KG1 (cell line): Measurements from ENCODE around the gene MORN1.

Experiments
- DNase-seq: peaks from one replicate; lab custom pipeline; 2025; lab: John Stamatoyannopoulos, UW

MORN1 gene

DNA sequence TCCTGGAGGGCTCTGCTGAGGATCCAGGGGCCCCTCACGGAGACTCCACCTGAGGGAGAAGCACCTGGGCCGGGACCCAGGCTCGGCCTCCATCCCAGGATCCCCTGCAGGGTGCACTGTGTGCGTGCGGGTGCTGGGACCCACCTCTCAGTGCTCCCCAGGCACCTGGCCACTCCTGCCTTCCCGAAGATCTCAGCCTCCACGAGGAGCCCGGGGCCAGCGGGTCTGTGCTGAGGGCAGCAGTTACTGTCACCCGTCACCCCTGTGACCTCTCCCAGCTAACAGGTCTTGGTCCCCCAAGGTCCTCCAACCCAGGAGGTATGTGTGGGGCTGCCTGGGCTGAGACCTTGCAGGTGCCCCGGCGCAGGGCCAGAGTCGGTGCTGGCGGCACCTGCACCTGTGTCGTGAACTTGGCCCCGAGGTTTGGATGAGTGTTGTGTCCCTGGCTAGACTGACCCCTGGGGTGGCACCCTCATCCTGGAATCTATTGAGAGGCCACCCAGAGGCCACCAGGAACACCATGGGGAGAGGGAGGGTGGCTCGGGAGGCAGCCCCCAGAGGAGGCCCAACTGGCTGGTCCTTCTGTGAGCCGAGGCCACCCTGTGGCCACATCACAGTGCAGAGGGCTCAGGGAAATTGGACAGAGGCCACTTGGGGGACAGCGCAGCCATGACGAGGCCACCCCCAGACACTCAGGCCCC is 17.7 kb downstream of the MORN1 start:
- no peak for DNase-seq

DNA sequence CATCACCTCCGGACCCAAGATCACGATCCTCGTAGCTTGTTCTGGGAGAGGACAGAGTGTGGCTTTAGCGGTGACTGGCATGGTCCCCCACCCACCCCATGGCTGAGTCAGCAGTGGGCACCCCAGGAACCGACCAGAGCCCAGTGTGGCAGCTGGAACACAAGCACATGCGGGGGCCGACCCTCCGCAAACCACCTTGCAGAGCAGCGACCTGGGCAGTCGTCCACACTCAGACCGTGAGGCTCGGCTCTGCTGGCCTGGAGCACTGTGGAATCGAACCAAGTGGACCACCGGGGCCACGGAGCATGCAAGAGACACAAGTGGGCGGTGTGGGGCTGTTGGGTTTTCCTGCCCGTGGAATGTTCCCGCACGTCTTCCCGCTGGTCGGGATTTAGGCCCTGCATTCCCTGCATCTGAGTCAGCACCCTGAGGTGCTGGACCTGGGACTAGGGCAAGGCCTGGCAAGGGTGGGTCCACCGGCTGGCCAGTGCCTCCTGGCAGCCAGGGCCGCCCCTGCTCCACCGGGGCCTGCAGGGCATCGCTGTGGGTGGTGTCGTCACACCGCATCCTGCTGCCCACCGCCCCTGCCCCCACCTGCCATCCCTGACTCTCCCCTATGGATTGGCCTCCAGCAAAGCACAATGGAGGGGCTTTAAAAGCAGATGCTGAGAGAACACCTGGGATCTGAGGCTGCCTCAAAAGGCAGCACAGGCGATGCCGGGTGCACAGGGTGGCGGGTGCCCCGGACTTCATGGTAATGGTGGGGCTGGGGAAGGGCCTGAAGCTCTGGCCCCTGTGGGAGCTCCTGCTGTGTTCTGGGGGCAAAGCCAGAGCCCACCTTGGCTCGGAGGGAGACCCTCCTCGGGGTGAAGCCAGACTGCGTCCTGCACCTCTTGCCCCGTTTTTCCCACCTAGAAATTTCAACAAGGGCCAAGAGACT is 18.5 kb downstream of the MORN1 start:
- DNase-seq = no peak

DNA sequence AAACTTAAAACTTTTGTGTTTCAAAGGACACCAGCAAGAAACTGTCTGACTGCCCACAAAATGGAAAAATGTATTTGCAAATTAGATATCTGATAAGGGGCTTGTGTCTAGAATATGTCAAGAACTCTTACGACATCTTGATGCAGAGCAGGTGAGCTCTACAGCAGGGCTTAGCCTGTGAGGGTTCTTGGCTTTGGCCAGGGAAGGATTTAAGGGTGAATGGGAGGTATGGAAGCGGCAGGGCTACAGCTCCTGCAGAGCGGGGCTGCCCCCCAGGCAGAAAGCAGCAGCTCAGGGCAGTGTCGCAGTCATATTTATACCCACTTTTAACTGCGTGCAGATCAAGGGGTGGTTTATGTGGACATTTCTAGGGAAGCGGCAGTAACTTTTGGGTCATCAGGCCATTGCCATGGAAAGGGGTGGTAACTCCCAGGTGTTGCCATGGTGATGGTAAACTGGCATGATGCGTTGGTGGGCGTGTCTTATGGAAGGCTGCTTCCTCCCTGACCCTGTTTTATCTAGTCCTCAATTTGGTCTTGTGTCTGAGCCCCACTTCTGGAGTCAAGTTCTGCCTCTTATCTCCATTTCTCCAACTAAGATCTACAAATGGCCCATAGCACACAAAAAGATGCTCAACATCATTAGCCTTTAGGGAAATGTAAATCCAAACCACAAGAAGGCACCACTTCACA is 23.2 kb downstream of the MORN1 start:
- DNase-seq = no peak

DNA sequence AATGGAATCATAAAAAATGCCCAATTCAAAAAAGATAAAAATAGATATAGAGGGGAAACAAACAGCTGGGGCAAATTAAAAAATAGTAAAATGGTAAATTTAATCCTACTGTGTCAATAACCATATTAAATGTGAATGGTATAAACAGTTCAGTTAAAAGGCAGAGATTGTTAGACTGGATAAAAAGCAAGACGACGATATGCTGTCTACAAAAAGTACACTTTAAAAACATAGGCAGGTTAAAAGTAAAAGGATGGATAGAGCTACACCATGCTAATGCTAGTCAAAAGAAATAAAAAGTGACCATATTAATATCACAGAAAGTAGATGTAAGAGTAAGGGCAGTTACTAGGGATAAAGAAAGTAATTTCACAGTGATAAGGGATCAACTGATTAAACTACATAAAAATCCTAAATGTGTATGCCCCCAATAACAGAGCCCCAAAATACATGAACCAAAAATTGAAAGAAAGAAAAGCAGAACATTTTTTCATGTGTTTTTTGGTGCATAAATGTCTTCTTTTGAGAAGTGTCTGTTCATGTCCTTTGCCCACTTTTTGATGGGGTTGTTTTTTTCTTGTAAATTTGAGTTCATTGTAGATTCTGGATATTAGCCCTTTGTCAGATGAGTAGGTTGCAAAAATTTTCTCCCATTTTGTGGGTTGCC is 27.4 kb downstream of the MORN1 start:
- no peak for DNase-seq

DNA sequence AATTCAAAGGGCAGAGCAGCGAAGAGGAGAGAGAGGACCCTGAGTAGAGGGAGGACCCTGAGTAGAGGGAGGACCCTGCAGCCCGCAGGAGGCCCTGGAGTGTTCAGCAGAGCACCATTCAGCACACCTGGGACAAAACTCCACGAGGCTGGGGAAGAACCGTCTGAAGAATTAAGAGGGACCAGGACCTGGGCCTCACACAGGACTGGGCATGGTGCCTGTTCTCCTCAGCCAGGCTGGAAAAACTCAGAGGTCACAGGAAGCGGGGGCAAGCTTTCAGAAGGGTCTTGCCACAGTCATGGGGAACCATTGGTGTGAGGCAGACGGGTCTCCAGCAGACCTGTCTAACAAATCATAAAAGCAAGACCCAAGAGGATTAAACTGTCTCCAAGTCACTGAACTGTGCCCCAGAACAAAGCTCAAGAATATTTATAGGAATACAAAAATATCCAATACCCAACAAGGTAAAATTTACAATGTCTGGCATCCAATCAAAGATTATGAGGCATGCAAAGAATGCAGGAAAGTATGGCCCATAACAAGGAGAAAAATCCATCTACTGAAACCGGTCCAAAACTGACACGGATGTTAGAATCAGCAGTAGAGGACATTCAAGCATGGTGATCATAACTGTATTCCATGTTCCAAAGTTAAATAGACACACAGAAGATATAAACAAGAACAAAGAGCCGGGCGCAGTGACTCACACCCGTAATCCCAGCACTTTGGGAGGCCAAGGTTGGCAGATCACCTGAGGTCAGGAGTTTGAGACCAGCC is 30.6 kb downstream of the MORN1 start:
- no peak for DNase-seq

DNA sequence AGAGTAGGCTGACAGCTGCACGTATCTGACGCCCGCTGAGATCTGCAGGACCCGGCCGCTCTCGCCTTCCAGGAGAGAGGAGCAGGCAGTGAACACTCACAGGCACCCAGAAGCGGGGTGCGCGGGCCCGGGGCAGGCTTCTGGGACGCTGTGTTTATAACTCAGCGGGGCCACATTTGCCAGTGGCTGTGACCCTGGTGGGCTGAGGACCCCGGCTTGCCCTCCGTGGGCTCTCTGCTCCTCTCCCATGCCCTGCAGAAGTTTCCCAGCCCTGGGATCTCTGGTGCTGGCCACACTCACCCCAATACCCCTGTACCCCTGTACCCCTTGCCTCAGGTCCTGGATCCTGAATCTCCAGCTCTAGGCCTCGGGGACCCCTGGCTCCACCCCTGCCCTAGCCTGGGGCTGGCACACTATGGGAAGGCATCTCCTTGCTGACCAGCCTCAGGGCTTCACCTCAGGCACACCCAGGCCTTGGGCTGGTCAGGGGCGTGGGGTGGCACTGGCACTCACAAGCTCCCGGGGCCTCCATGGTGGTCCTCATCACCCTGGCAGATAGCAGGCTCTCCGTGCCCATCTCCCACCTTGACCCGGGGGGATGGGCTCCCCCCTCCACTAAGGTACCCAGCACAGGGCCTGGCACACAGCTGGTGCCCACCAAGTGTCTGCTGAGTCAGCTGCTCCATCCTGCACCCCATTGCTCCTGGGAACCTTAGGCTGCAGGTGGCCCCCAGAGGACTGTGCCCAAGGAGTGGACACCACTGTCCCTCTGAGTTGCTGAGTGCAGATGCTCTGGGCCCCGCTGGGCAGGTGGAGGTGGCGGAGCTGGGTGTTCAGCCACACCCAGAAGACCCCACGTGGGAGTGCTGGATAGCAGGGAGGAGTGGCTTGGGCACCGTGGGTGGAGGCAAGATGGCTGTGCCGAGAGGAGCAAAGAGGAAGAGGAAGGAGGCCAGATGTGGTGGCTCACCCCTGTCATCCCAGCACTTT is 32.4 kb downstream of the MORN1 start:
- DNase-seq = no peak

DNA sequence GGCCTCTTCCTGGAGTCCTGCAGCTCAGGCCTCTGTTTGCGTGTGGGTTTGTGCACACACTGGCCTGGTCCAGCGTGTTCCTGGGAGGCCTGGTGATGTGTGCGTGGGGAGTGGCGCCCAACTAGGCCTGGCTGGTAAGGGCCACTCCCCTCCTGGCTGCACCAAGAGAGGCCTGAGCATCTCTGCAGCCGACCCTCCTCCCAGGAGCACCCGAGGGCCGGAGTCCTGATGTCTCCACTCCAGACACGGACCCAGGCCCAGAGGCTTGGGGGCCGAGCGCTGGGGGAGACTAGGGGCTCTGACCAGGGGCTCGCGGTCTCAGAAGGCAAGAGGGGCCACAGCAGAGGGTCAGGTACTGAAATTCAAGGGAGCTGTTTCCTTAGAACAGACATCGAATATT is 33.3 kb downstream of the MORN1 start:
- no peak for DNase-seq

DNA sequence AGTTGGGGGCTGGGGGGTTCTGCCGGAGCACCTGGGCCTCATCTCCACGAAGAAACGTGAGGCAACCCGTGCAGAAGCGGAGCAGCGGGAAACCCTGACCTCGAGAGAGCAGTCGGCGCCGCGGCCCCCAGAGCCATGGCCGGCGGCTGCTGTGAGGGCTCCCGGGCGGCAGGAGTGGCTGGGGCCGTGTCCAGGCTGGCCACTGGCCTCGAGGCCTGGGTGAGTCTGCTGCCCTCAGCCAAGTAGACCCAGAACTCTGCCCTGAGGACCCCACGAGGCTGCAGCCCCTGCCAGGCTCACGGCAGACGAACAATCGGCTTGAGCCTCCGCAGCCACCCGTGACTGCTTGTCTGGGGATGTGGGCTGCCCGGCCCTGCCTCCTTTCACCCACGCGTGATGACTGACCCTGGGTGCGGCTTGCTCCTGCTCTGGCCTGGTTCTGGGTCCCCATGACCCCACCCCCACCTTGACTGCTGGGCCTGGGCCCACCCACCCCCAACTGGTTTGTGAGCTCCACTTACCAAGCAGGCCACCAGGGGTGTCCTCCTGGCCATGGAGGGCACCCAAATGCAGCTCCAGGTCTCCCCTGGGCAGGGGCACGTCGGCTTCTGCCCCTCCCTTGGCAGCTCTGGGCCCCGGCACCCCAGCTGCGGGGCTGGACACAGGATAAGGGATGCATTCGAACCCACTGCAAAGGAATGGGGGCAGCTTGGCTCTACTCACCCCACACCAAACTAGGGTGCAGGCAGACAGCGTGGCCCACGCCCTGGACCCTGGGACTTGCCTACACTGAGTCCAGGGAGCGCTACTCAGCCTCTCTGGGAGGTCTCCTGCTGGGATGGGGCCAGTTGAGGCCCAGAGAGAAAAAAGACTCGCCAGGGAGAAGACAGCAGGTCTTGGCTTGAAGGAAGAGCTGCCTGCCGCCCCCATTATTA is 34.2 kb downstream of the MORN1 start:
- no peak for DNase-seq

DNA sequence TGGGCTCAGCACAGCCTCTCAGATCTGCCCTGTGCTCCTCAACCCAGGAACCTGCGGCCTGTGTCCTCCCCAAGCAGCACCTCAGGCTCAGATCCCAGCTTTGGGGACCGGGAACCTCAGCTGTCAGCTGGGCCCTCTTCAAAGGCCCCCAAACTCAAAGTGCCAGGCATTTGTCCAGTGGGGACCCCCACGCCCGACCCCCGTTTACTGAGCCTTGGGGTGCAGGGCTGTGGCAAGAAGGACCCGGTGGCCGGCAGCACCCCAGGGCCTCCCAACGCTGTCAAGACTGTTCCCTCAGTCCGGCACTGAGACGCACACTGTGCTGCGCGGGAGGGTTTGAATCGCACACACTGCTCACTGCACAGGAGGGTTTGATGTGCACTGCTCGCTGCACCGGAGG is 35.0 kb downstream of the MORN1 start:
- DNase-seq = no peak

DNA sequence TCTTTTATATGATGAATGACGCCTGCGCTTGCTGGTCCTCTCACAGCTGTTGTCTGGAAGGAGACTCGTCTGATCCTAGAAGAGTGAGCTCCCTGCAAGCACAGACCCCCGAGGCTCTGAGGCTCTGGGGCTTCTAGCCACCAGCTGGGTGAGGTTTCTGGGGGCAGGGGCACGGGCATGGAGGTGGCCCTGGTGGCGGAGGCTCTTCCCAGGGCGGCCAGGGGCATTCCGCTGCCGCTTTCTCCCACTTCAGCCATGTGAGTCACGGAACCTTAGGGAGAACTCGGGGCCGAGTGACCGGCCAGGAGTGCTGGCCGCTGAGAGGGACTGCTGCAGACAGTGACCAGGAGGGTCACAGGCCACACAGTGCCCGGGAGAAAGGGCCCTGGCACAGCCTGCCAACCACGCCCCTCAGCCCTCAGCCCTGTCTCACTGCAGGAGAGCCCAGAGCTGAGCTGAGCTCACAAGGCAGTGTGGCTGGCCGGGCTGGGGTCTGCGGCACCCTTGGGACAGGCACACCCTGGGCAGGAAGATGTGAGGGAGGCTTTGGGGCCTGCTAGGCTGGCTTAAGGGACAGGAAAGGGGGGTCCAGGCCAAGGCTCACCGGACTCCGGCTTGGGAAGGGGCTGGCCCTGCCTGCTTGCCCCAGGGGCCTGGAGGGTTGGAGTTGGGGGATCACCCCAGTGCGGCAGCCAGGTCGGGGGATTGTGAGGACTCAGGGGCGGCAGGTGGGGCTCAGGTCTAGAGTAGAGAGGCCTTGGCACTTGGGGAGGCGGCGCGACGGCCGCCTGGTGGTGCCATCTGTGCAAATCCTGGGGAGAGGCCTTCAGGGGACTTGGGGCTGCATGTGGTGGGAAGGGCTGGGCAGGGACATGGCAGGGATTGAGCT is 35.7 kb downstream of the MORN1 start:
- DNase-seq = no peak

DNA sequence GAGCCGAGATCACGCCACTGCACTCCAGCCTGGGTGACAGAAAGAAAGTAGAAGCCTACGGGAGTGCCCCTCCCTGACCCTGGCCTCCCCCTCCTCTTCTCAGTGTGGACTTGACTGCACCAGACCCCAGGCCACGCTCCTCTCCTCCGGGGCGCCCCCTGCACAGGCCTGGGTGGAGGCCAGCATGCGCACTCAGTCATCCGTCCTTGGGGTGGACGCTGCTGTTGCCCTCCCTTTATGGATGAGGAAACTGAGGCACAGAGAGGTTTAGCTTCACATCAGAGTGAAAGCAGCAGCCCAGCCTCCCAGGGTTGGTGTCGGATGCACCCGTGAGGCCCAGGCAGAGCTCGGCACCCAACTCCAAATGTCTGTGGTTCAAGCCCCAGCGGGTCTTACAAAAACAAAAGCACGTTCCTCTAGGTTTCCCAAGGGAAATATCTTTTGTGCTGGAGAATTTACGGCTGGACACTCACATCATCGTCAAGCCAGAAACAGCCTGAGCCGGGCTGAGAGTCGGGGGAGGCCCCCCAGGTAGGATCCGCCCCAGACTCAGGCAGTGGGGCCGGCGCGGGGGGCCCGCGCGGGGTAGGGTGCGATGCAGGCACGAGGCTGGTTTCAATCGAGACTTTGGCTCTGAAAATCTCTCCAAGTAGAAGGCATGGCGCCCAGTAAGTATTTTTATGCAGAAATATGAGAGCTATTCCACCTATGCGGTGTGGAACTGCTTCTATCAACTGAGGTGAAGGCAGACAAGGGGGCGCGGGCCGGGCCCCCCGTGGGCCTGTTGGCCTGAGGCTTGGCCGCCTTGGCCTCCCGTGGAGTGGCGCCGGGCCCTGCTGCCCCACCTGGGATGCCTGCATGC is 36.6 kb downstream of the MORN1 start:
- DNase-seq = no peak

DNA sequence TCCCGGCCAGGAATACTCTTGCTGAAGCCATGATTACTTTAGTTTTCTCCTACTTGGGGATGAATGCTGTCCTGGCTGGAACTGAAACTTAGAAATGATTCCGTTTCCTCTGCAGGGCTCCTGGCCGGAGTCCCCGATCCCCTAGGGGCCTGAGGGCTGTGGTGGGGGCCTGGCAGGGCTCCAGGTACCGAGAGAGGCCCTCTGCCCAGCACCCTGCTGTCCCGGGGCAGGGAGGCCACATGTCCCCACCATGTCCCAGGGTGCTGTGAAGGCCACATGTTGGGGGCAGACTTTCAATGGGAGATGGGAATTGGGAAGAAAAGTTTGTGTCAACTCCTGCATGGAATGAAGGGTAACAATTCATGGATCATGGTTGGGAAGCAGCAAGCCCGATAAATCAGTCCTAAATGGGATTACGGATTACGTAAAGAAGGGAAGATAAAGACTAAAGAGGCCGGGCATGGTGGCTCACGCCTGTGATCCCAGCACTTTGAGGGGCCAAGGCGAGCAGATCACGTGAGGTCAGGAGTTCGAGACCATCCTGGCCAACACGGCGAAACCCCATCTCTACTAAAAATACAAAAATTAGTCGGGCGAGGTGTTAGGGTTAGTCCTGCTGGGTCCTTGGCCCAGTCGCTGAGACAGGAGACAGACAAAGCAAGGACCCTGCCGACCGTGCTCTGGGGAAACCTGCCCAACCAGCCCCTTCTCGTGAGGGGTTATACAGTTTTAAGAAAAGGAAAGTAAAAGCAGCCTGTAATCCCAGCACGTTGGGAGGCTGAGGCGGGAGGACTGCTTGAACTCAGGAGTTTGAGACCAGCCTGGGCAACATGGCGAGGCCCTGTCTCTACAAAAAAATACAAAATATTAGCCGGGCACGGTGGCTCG is 37.6 kb downstream of the MORN1 start:
- DNase-seq = no peak

DNA sequence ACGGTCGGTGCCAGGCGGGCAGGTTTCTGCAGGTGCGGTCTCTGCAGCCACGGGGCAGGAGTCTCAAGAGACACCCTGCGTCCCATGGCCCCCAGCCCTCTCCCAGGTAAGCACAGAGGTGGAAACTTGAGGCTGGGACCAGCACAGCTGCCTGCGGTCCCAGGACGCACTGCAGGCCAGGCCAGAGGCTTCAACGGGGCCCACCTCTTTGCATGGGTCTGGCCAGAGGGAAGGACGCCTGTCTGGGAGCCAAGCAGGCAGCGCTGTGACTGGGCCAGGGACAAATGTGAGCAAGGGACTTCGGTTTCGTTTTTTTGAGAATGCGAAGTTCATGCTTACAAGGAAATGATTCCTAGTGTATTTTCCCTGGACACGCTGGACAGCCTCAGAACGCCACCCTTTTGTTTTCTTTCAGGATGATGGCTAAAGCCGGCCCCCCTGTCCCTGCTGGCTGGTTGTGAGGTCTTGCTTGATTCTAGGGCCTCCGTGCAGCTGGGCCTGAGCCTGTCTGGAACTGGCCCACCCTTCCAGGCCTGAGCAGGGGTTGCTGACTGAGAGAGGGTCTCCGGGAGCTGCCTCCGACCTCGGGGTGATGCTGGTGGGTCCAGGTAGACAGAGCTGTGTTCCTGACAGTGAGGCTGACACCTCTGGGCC is 38.3 kb downstream of the MORN1 start:
- DNase-seq = no peak

DNA sequence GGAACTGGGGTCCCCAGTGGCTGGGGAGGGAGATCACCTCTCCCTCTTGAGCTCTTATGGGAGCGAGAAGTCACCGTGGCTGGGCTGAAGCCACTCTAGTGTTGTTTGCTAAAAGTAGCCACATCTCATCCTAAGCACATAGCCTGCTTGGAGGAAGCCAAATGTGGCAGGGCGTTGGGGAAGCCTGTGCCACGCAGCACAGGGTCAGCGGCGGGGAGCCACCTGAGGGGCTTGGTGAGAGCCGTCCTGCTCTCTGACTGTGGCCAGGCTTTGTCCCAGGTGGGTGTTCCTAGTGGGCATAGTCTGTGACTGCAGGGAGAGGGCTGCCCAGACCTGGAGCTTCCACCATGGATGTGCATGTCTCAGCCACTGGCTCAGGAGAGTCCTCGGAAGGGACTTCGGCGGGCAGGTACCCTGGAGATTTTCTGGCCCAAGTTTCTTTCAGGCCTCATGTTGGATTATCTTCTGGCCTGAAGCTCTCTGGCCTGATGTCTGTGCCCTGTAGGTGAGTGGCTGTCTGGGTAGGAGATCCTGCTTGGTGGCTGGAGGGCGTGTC is 38.9 kb downstream of the MORN1 start:
- DNase-seq = no peak

DNA sequence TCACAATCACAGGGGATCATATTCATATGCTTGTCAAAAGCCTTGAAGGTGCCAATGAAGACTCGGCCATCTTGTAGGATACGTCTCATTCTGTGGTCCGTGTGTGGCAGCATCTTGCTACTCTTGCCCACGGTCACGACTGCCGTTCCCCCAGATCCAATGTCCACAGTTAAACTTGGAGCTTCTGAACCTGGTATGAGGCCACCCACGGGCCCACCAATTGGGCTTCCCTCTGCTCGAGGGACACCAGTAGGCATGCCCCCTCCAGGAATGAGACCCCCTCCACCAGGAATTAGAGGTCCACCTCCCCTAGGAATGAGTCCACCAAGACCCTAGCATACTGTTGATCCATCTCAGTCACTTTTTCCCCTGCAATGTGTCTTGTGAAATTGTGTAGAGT is 39.6 kb downstream of the MORN1 start:
- no peak for DNase-seq
